Fibroblast of lung (primary cell): ENCODE data around the gene U2AF2. TPM values are rescaled to one million over a fixed set of nuclear protein-coding genes. Genes with fewer than 3 reads are reported as not detected.

ENCODE experiments used
- DNase-seq, 2 donors: peaks; one replicate each; pipeline versions ENCODE4 v3.0.0 to v3.0.0-alpha.2; 2010; ENCODE audit warnings: low read depth in 2 of 2
- H2AFZ ChIP-seq: 2 replicates; pipeline ENCODE4 v1.5.1; 2012; ENCODE audit warnings: low read length, control low read depth, inconsistent platforms
- H3K27ac ChIP-seq: 2 replicates; pipeline ENCODE4 v1.5.1; 2011; ENCODE audit warnings: low read length, control low read depth; ENCODE audit not compliant: insufficient read depth
- H3K27me3 ChIP-seq: 2 replicates; pipeline ENCODE4 v1.5.1; 2011; ENCODE audit warnings: mild to moderate bottlenecking, low read length; ENCODE audit not compliant: control insufficient read depth, insufficient read depth
- H3K36me3 ChIP-seq: 2 replicates; pipeline ENCODE4 v1.5.1; 2011; ENCODE audit warnings: low read length; ENCODE audit not compliant: control insufficient read depth, insufficient read depth
- H3K4me1 ChIP-seq: 2 replicates; pipeline ENCODE4 v1.5.1; 2011; ENCODE audit warnings: low read length; ENCODE audit not compliant: control insufficient read depth, insufficient read depth; ENCODE audit errors: extremely low read depth
- H3K4me2 ChIP-seq: 2 replicates; pipeline ENCODE4 v1.5.1; 2011; ENCODE audit warnings: low read length, control low read depth; ENCODE audit not compliant: insufficient read depth; ENCODE audit errors: extremely low read depth
- H3K4me3 ChIP-seq, 4 experiments: fragments of 200-600 bp in 1 of 4; sonication (generic) in 1 of 4; replicated peaks in 1 of 4; 2 replicates each; pipeline ENCODE4 v1.5.1; 2011 to 2016; ENCODE audit warnings: low read length in 4 of 4, low read depth in 3 of 4, mild to moderate bottlenecking in 3 of 4, control low read depth in 2 of 4, inconsistent platforms in 1 of 4, mixed read lengths in 1 of 4; ENCODE audit not compliant: insufficient read depth in 1 of 4; ENCODE audit errors: control extremely low read depth in 1 of 4
- H3K79me2 ChIP-seq: 2 replicates; pipeline ENCODE4 v1.5.1; 2012; ENCODE audit warnings: mild to moderate bottlenecking, low read length, inconsistent platforms; ENCODE audit not compliant: control insufficient read depth, insufficient read depth
- H3K9ac ChIP-seq: 2 replicates; pipeline ENCODE4 v1.5.1; 2011; ENCODE audit warnings: mild to moderate bottlenecking, low read length, control low read depth; ENCODE audit not compliant: insufficient read depth
- H3K9me3 ChIP-seq: 2 replicates; pipeline ENCODE4 v1.5.1; 2012; ENCODE audit warnings: low read depth, low read length; ENCODE audit not compliant: control insufficient read depth, insufficient read depth
- H4K20me1 ChIP-seq: 2 replicates; pipeline ENCODE4 v1.5.1; 2011; ENCODE audit warnings: low read length; ENCODE audit not compliant: control insufficient read depth, insufficient read depth; ENCODE audit errors: extremely low read depth
- EZH2 ChIP-seq: IDR thresholded peaks from 2 replicates; pipeline ENCODE4 v1.5.1; 2012; ENCODE audit warnings: low read length, control low read depth, mild to moderate bottlenecking; ENCODE audit errors: missing control alignments
- polyA plus RNA-seq, 2 donors: library from polyadenylated mRNA; depleted of rRNA in 1 of 2; stranded (reverse) in 1 of 2; unstranded in 1 of 2; fragments of >200 nt; gene quantifications; 2 replicates each; pipeline ENCODE4 v1.2.1, GENCODE V29; 2011 to 2012; ENCODE audit warnings: missing spikeins in 1 of 2
- total RNA-seq: library from RNA; depleted of rRNA; stranded (reverse); fragments of >200 nt; gene quantifications from 2 replicates; pipeline ENCODE4 v1.2.1, GENCODE V29; 2014
- TF ChIP-seq, protein P1 (sequence below), 2 donors: IDR thresholded peaks in 1 of 2; conservative IDR thresholded peaks in 1 of 2; 1 replicate in 1 of 2; 2 replicates in 1 of 2; pipeline ENCODE4 v1.5.1; 2011 to 2012; ENCODE audit warnings: low read length in 2 of 2, control low read depth in 1 of 2, inconsistent platforms in 1 of 2, low read depth in 1 of 2, mild to moderate bottlenecking in 1 of 2

U2AF2 gene
- total and polyA plus RNA-seq, 2 donors (not counting 1 experiment from before 2014, with no cell fraction given): 53.5 to 84.1 TPM

DNA sequence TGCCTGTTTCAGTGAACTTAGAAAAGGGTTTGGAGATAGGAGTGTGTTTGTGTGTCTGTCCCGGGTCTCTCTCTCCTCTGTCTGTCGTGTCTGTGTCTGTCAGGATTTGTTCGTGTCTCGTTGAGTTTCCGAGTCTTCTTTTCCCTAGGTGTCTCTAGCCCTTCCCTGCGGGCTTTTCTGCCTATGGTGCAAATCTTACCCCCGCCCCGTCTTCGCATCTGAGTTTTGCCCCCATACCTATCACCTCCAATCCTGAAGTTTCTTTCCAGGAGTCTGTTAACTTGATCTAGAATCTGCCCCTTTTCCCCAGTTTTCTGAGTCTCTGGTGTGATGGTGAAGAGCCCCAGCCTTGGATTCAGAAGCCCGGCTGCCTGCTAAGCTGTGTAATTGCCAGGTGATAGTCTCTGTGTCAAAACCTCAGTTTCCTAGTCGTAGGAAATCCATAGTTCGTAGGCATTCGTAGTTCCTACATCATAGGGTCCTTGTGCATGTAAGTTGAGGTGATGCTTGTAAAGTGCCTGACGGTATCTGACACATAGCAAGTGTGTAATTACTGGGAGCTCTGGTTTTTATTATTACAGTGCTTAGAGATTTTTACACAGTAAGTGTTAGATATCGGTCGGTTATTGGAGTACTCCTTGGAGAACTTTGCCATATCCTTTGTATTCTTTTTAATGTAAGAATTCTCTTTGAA, 21.0 kb downstream of the U2AF2 start:
- Histone ChIP-seq H2AFZ (peak overlapping the region; percentile 24), H3K36me3 (peaks cover 21% of the 10 kb centered on the region), H3K9me3 (no peaks in the 10 kb centered on the region), H3K79me2 (peaks cover 79% of the 10 kb centered on the region), H3K27me3 (no peaks in the 10 kb centered on the region), H3K9ac (peak overlapping the region; percentile 86), H3K4me3 (peak overlapping the region; percentile 71 to 90 (median 80)), H3K4me1 (peaks cover 14% of the 10 kb centered on the region), H3K27ac (peak overlapping the region; percentile 90), H4K20me1 (peaks cover 5% of the 10 kb centered on the region), H3K4me2 (peak overlapping the region; percentile 99)
- TF ChIP-seq EZH2: no peak
- TF ChIP-seq, protein P1, sequence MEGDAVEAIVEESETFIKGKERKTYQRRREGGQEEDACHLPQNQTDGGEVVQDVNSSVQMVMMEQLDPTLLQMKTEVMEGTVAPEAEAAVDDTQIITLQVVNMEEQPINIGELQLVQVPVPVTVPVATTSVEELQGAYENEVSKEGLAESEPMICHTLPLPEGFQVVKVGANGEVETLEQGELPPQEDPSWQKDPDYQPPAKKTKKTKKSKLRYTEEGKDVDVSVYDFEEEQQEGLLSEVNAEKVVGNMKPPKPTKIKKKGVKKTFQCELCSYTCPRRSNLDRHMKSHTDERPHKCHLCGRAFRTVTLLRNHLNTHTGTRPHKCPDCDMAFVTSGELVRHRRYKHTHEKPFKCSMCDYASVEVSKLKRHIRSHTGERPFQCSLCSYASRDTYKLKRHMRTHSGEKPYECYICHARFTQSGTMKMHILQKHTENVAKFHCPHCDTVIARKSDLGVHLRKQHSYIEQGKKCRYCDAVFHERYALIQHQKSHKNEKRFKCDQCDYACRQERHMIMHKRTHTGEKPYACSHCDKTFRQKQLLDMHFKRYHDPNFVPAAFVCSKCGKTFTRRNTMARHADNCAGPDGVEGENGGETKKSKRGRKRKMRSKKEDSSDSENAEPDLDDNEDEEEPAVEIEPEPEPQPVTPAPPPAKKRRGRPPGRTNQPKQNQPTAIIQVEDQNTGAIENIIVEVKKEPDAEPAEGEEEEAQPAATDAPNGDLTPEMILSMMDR (conservative IDR thresholded peaks at IDR 0.05 in 1 of 2, IDR thresholded peaks at IDR 0.05 in 1 of 2; ENCODE audit: low read depth in 1 of 2, low read length in 2 of 2): no peak
- no peak for DNase-seq

DNA sequence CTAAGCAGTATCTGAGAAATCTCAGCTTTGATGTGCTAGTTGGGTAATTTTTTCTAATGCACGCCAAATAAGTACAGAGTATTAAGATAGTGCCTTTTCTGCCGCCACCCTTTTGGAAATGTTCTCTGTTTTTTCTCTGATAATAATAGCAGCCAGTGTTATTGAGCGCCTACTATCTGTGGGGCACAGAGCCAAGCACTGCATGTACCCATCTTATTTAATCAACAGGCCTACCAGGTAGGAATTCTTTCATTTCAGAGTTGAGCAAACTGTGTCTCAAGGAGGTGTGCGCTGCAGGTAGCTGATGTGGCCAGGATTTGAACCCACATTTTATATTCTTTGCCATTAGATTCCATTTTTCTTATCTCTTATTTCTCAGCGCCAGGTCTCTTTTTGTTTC, 21.5 kb downstream of the U2AF2 start:
- H3K4me3 ChIP-seq: peak overlapping the region; percentile 71 to 90 (median 80)
- no peak overlapping the region for H3K27ac ChIP-seq
- no peaks in the 10 kb centered on the region for H3K9me3 ChIP-seq
- peaks cover 22% of the 10 kb centered on the region for H3K36me3 ChIP-seq
- H3K79me2 ChIP-seq: peaks cover 79% of the 10 kb centered on the region
- no peak for TF ChIP-seq EZH2
- TF ChIP-seq, protein P1 (conservative IDR thresholded peaks at IDR 0.05 in 1 of 2, IDR thresholded peaks at IDR 0.05 in 1 of 2; ENCODE audit: low read depth in 1 of 2, low read length in 2 of 2): peak in 1 of 2 donors; percentile 8
- H3K27me3 ChIP-seq: no peaks in the 10 kb centered on the region
- no peak overlapping the region for H2AFZ ChIP-seq
- peak in 1 of 2 donors; percentile 10 for DNase-seq
- peaks cover 2% of the 10 kb centered on the region for H4K20me1 ChIP-seq
- peak overlapping the region; percentile 99 for H3K4me2 ChIP-seq
- H3K9ac ChIP-seq: no peak overlapping the region
- H3K4me1 ChIP-seq: peaks cover 17% of the 10 kb centered on the region

DNA sequence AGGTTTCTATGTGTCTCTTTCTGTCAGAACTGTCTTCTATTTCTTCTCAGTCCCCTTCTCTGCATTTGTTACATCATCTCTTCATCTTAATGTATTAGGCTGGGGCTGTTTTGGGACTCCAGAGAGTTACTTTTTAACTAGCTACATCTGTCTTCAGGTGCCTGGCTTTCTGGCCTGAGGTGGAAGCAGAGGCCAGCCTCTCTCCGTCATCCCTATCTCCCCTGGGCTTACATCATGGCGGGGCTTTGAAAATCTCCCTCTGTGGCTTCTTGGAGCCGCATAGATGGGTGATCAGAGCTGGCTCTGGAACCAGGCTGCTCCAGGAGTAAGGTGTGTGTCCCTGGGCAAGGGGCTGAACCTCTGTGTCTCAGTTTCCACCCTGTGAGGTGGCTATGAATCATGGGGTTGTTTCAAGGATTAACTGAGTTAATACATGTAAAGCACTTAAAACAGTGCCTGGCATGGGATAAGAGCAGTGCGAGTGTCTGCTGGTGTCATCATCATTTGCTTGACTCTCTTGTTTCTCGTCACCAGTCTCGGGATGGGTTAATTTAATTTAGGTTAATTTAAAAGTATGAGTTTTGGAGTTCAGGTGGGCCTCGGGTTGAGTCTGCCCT, 22.2 kb downstream of the U2AF2 start:
- peaks cover 77% of the 10 kb centered on the region for H3K79me2 ChIP-seq
- no peak for TF ChIP-seq EZH2
- TF ChIP-seq, protein P1 (conservative IDR thresholded peaks at IDR 0.05 in 1 of 2, IDR thresholded peaks at IDR 0.05 in 1 of 2; ENCODE audit: low read depth in 1 of 2, low read length in 2 of 2): no peak
- peaks cover 17% of the 10 kb centered on the region for H3K4me1 ChIP-seq
- no peak overlapping the region for H3K27ac ChIP-seq
- no peak for DNase-seq
- peaks cover 22% of the 10 kb centered on the region for H3K36me3 ChIP-seq
- no peak overlapping the region for H2AFZ ChIP-seq
- H3K4me2 ChIP-seq: peak overlapping the region; percentile 99
- H3K27me3 ChIP-seq: no peaks in the 10 kb centered on the region
- H4K20me1 ChIP-seq: peaks cover 2% of the 10 kb centered on the region
- H3K9ac ChIP-seq: no peak overlapping the region
- H3K4me3 ChIP-seq: peak overlapping the region in 2 of 4 experiments; percentile 71 to 86
- no peaks in the 10 kb centered on the region for H3K9me3 ChIP-seq
